Gastroesophageal sphincter (tissue), 3 donors: ENCODE measurements around the gene FCGBP.

Experiments
- CTCF ChIP-seq, 4 experiments: fragments of 200-600 bp in 2 of 4; fragments of 450-650 bp in 2 of 4; sonication (generic) in 1 of 4; IDR thresholded peaks; one replicate each; pipeline ENCODE4 v1.5.1; 2017 to 2019; ENCODE audit warnings: antibody characterized with exemption in 4 of 4, mild to moderate bottlenecking in 2 of 4, moderate library complexity in 2 of 4
- POLR2A ChIP-seq, 2 donors: fragments of 450-650 bp; IDR thresholded peaks; one replicate each; pipeline ENCODE4 v1.6.1; 2017; ENCODE audit warnings: antibody characterized with exemption in 2 of 2, mild to moderate bottlenecking in 2 of 2, moderate library complexity in 1 of 2

- TF ChIP-seq CTCF (IDR thresholded peaks at IDR 0.05) (no peak), POLR2A (IDR thresholded peaks at IDR 0.05) (no peak)
These were observed 7.4 kb downstream of the FCGBP start for GRCh38 chr19:39927076-39927475.
